NCI-H1417 (cell line): ENCODE results near the gene GAS2.

Experiments used
- DNase-seq, 3 experiments: peaks; one replicate each; lab custom pipeline; 2025; lab: John Stamatoyannopoulos, UW

The GAS2 gene

GRCh38 chr11:22674470-22675439, 8.3 kb downstream of the GAS2 start:
- DNase-seq, result peak in 2 of 3 experiments; percentile 22 to 57

- no peak for DNase-seq
These were observed 10.9 kb downstream of the GAS2 start for GRCh38 chr11:22677153-22677903.

GRCh38 chr11:22680628-22681027, 14.2 kb downstream of the GAS2 start:
- no peak for DNase-seq

GRCh38 chr11:22681281-22681812, 14.9 kb downstream of the GAS2 start:
- DNase-seq, result no peak

GRCh38 chr11:22684082-22684481, 17.7 kb downstream of the GAS2 start:
- no peak for DNase-seq

- DNase-seq, result no peak
These were observed 18.7 kb downstream of the GAS2 start for GRCh38 chr11:22685111-22685510.

GRCh38 chr11:22688914-22689313, 22.5 kb downstream of the GAS2 start:
- peak in 1 of 3 experiments; percentile 14 for DNase-seq

GRCh38 chr11:22690257-22690656, 23.8 kb downstream of the GAS2 start:
- peak in 1 of 3 experiments; percentile 9 for DNase-seq

- no peak for DNase-seq
These were observed 24.5 kb downstream of the GAS2 start for GRCh38 chr11:22690871-22691270.

GRCh38 chr11:22699388-22699787, 33.0 kb downstream of the GAS2 start:
- no peak for DNase-seq

- no peak for DNase-seq
These were observed 35.6 kb downstream of the GAS2 start for GRCh38 chr11:22702031-22702430.

GRCh38 chr11:22703040-22703439, 36.6 kb downstream of the GAS2 start:
- peak; percentile 56 to 90 (median 85) for DNase-seq

- DNase-seq, result peak; percentile 56 to 98 (median 90)
These were observed 37.2 kb downstream of the GAS2 start for GRCh38 chr11:22703591-22703990.

GRCh38 chr11:22707119-22707899, 40.9 kb downstream of the GAS2 start:
- DNase-seq, result no peak

- DNase-seq, result no peak
These were observed 44.8 kb downstream of the GAS2 start for GRCh38 chr11:22711071-22711770.

- peak in 1 of 3 experiments; percentile 34 for DNase-seq
These were observed 45.5 kb downstream of the GAS2 start for GRCh38 chr11:22711880-22712279.

GRCh38 chr11:22713336-22713735, 46.9 kb downstream of the GAS2 start:
- DNase-seq, result no peak

- DNase-seq, result no peak
These were observed 49.6 kb downstream of the GAS2 start for GRCh38 chr11:22715971-22716370.

GRCh38 chr11:22720457-22720856, 54.0 kb downstream of the GAS2 start:
- DNase-seq, result no peak

- no peak for DNase-seq
These were observed 56.9 kb downstream of the GAS2 start for GRCh38 chr11:22723274-22723673.

- no peak for DNase-seq
These were observed 58.7 kb downstream of the GAS2 start for GRCh38 chr11:22725079-22725478.
